Trophoblast cell (in vitro differentiated cells and primary cell): ENCODE results near the gene EEF1AKMT3.
A peak's percentile ranks its signal among the peaks of the same experiment; 100 is the strongest.

ENCODE experiments used
- DNase-seq, 2 donors: peaks; one replicate each; pipeline ENCODE4 v3.0.0-alpha.2; 2016
- H2AFZ ChIP-seq: 2 replicates; pipeline ENCODE4 v1.6.1; 2013; ENCODE audit warnings: low read length, moderate library complexity, mild to moderate bottlenecking; ENCODE audit not compliant: insufficient read depth, poor library complexity
- H2AK5ac ChIP-seq: 2 replicates; pipeline ENCODE4 v1.6.1; 2013; ENCODE audit warnings: mild to moderate bottlenecking, low read length
- H2BK120ac ChIP-seq: 2 replicates; pipeline ENCODE4 v1.6.1; 2013; ENCODE audit warnings: low read length, mild to moderate bottlenecking, moderate library complexity; ENCODE audit not compliant: insufficient read depth, poor library complexity
- H2BK12ac ChIP-seq: 2 replicates; pipeline ENCODE4 v1.6.1; 2013; ENCODE audit warnings: mild to moderate bottlenecking, low read length, moderate library complexity
- H2BK5ac ChIP-seq: 2 replicates; pipeline ENCODE4 v1.6.1; 2013; ENCODE audit warnings: low read length, low read depth, moderate library complexity, mild to moderate bottlenecking; ENCODE audit not compliant: poor library complexity
- H3K14ac ChIP-seq: 2 replicates; pipeline ENCODE4 v1.6.1; 2013; ENCODE audit warnings: mild to moderate bottlenecking, low read length
- H3K18ac ChIP-seq: 2 replicates; pipeline ENCODE4 v1.6.1; 2013; ENCODE audit warnings: mild to moderate bottlenecking, low read length
- H3K23ac ChIP-seq: 2 replicates; pipeline ENCODE4 v1.6.1; 2013; ENCODE audit warnings: low read length
- H3K27ac ChIP-seq: 2 replicates; pipeline ENCODE4 v1.5.1; 2013; ENCODE audit warnings: low read depth, mild to moderate bottlenecking, inconsistent platforms, low read length, moderate library complexity
- H3K27me3 ChIP-seq: 2 replicates; pipeline ENCODE4 v1.6.1; 2013; ENCODE audit warnings: inconsistent platforms, mild to moderate bottlenecking, low read length, moderate library complexity; ENCODE audit not compliant: insufficient read depth
- H3K36me3 ChIP-seq, 2 experiments: 1 replicate in 1 of 2; 2 replicates in 1 of 2; pipeline ENCODE4 v1.6.1; 2013; ENCODE audit warnings: low read length in 2 of 2, mild to moderate bottlenecking in 2 of 2, moderate library complexity in 1 of 2; ENCODE audit not compliant: insufficient read depth in 2 of 2, control insufficient read depth in 1 of 2
- H3K4ac ChIP-seq: 2 replicates; pipeline ENCODE4 v1.6.1; 2013; ENCODE audit warnings: low read depth, mild to moderate bottlenecking, low read length, moderate library complexity
- H3K4me1 ChIP-seq, 2 experiments: 1 replicate in 1 of 2; 2 replicates in 1 of 2; pipeline ENCODE4 v1.6.1; 2013; ENCODE audit warnings: low read length in 2 of 2, mild to moderate bottlenecking in 2 of 2, moderate library complexity in 1 of 2; ENCODE audit not compliant: insufficient read depth in 2 of 2, control insufficient read depth in 1 of 2
- H3K4me2 ChIP-seq: 2 replicates; pipeline ENCODE4 v1.6.1; 2013; ENCODE audit warnings: inconsistent platforms, mild to moderate bottlenecking, low read length, moderate library complexity
- H3K4me3 ChIP-seq: 2 replicates; pipeline ENCODE4 v1.5.1; 2013; ENCODE audit warnings: mild to moderate bottlenecking, low read depth, low read length, inconsistent platforms
- H3K79me1 ChIP-seq: one replicate; pipeline ENCODE4 v1.6.1; 2013; ENCODE audit warnings: low read length
- H3K79me2 ChIP-seq: 2 replicates; pipeline ENCODE4 v1.6.1; 2013; ENCODE audit warnings: low read length, mild to moderate bottlenecking; ENCODE audit not compliant: control insufficient read depth, insufficient read depth, poor library complexity
- H3K9ac ChIP-seq: 2 replicates; pipeline ENCODE4 v1.6.1; 2013; ENCODE audit warnings: mild to moderate bottlenecking, low read length
- H3K9me3 ChIP-seq: 2 replicates; pipeline ENCODE4 v1.6.1; 2013; ENCODE audit warnings: low read depth, mild to moderate bottlenecking, control low read depth, inconsistent platforms, low read length; ENCODE audit not compliant: insufficient read depth
- H4K12ac ChIP-seq: 2 replicates; pipeline ENCODE4 v1.6.1; 2013; ENCODE audit warnings: low read depth, mild to moderate bottlenecking, low read length, moderate library complexity
- H4K8ac ChIP-seq: 2 replicates; pipeline ENCODE4 v1.6.1; 2013; ENCODE audit warnings: low read depth, mild to moderate bottlenecking, low read length, moderate library complexity
- H4K91ac ChIP-seq: one replicate; pipeline ENCODE4 v1.6.1; 2013; ENCODE audit warnings: low read depth, mild to moderate bottlenecking, low read length, moderate library complexity
- WGBS: extraction: QIAGEN DNeasy Blood & Tissue Kit; methylation state at CpG from one replicate; pipeline ENCODE4 v1.1.7; 2013; ENCODE audit warnings: missing lambda C conversion rate; ENCODE audit not compliant: insufficient read length, insufficient coverage; ENCODE audit errors: extremely low coverage; 5-methylcytosine and 5-hydroxymethylcytosine counted together

Gene EEF1AKMT3

GRCh38 chr12:57752668-57753000 lies 19.8 kb upstream of the EEF1AKMT3 start:
- H4K91ac ChIP-seq: no peak overlapping the region
- peaks cover 9% of the 10 kb centered on the region for H3K79me2 ChIP-seq
- H3K27me3 ChIP-seq: peaks cover 22% of the 10 kb centered on the region
- H3K4me1 ChIP-seq: peaks cover 7 to 18% of the 10 kb centered on the region in 2 experiments
- H3K36me3 ChIP-seq: peaks cover 16 to 25% of the 10 kb centered on the region in 2 experiments
- no peak overlapping the region for H2BK5ac ChIP-seq
- peaks cover 5% of the 10 kb centered on the region for H3K9me3 ChIP-seq
- peaks cover 3% of the 10 kb centered on the region for H3K79me1 ChIP-seq
- no peak overlapping the region for H3K27ac ChIP-seq
- no peak overlapping the region for H3K23ac ChIP-seq
- H3K4me2 ChIP-seq: peak overlapping the region; percentile 46
- no CpG with 5 or more reads among the region's 5 CpGs for WGBS
- H3K18ac ChIP-seq: no peak overlapping the region
- no peak overlapping the region for H4K12ac ChIP-seq
- no peak overlapping the region for H2BK120ac ChIP-seq
- peak overlapping the region; percentile 15 for H4K8ac ChIP-seq
- H2AK5ac ChIP-seq: no peak overlapping the region
- no peak overlapping the region for H3K4ac ChIP-seq
- no peak for DNase-seq
- no peak overlapping the region for H2AFZ ChIP-seq
- no peak overlapping the region for H3K14ac ChIP-seq
- no peak overlapping the region for H3K4me3 ChIP-seq
- no peak overlapping the region for H2BK12ac ChIP-seq
- H3K9ac ChIP-seq: no peak overlapping the region

GRCh38 chr12:57753756-57754337 lies 18.6 kb upstream of the EEF1AKMT3 start:
- no peak overlapping the region for H3K18ac ChIP-seq
- peaks cover 22% of the 10 kb centered on the region for H3K27me3 ChIP-seq
- no peak overlapping the region for H3K4ac ChIP-seq
- no peak for DNase-seq
- H2BK12ac ChIP-seq: no peak overlapping the region
- H2AK5ac ChIP-seq: no peak overlapping the region
- H3K4me2 ChIP-seq: no peak overlapping the region
- H4K12ac ChIP-seq: no peak overlapping the region
- no peak overlapping the region for H2BK120ac ChIP-seq
- no peak overlapping the region for H3K4me3 ChIP-seq
- peaks cover 3% of the 10 kb centered on the region for H3K79me1 ChIP-seq
- no peak overlapping the region for H4K91ac ChIP-seq
- no peak overlapping the region for H3K23ac ChIP-seq
- H3K4me1 ChIP-seq: peaks cover 7 to 18% of the 10 kb centered on the region in 2 experiments
- no peak overlapping the region for H4K8ac ChIP-seq
- H2AFZ ChIP-seq: no peak overlapping the region
- peaks cover 9% of the 10 kb centered on the region for H3K79me2 ChIP-seq
- no peak overlapping the region for H3K27ac ChIP-seq
- peaks cover 5% of the 10 kb centered on the region for H3K9me3 ChIP-seq
- H3K9ac ChIP-seq: no peak overlapping the region
- H3K14ac ChIP-seq: no peak overlapping the region
- no peak overlapping the region for H2BK5ac ChIP-seq
- no CpG with 5 or more reads among the region's 1 CpG for WGBS
- H3K36me3 ChIP-seq: peaks cover 10 to 16% of the 10 kb centered on the region in 2 experiments

- Histone ChIP-seq H3K23ac (peak within 1 kb of the TSS; percentile 11), H3K4me2 (peak within 1 kb of the TSS; percentile 86), H2BK12ac (no peak within 1 kb of the TSS), H4K8ac (no peak within 1 kb of the TSS), H3K27ac (no peak within 1 kb of the TSS), H3K4me3 (peak within 1 kb of the TSS; percentile 66), H2BK5ac (no peak within 1 kb of the TSS), H3K14ac (no peak within 1 kb of the TSS), H2AFZ (peak within 1 kb of the TSS; percentile 66), H4K12ac (no peak within 1 kb of the TSS), H3K9ac (no peak within 1 kb of the TSS), H3K27me3 (peaks cover 22% of the 10 kb centered on the region), H3K79me2 (peaks cover 9% of the 10 kb centered on the region), H3K18ac (no peak within 1 kb of the TSS), H3K4me1 (peaks cover 7 to 18% of the 10 kb centered on the region in 2 experiments), H3K9me3 (peaks cover 5% of the 10 kb centered on the region), H3K36me3 (peaks cover 6 to 11% of the 10 kb centered on the region in 2 experiments), H3K4ac (no peak within 1 kb of the TSS), H2AK5ac (no peak within 1 kb of the TSS), H3K79me1 (peaks cover 3% of the 10 kb centered on the region), H4K91ac (no peak within 1 kb of the TSS), H2BK120ac (no peak within 1 kb of the TSS)
- DNase-seq: peak in 1 of 2 donors; percentile 48
- WGBS: no CpG with 5 or more reads among the region's 41 CpGs
These were observed 17.8 kb upstream of the EEF1AKMT3 start, which contains the start of gene MARCHF9 for GRCh38 chr12:57754411-57755193. TSS of gene MARCHF9 (plus strand) at chr12:57755103. CDS start at chr12:57755529, 426 bp downstream.

GRCh38 chr12:57755194-57755453 lies 17.3 kb upstream of the EEF1AKMT3 start:
- DNase-seq: no peak
- Histone ChIP-seq H4K91ac (no peak overlapping the region), H3K4me2 (peak overlapping the region; percentile 86), H3K4me1 (peaks cover 7 to 18% of the 10 kb centered on the region in 2 experiments), H3K9ac (no peak overlapping the region), H3K18ac (no peak overlapping the region), H2BK120ac (no peak overlapping the region), H3K27ac (no peak overlapping the region), H2BK12ac (no peak overlapping the region), H4K12ac (no peak overlapping the region), H2BK5ac (no peak overlapping the region), H3K79me1 (peaks cover 3% of the 10 kb centered on the region), H3K36me3 (peaks cover 6 to 11% of the 10 kb centered on the region in 2 experiments), H3K4ac (no peak overlapping the region), H2AK5ac (no peak overlapping the region), H3K23ac (no peak overlapping the region), H3K27me3 (peaks cover 22% of the 10 kb centered on the region), H3K9me3 (peaks cover 5% of the 10 kb centered on the region), H4K8ac (no peak overlapping the region), H3K4me3 (peak overlapping the region; percentile 62), H3K79me2 (peaks cover 9% of the 10 kb centered on the region), H2AFZ (no peak overlapping the region), H3K14ac (no peak overlapping the region)
- no CpG with 5 or more reads among the region's 34 CpGs for WGBS
